ENCODE measurements around the gene SLK. TPM values are rescaled to one million over a fixed set of nuclear protein-coding genes. Genes with fewer than 3 reads are reported as not detected.

The SLK gene
- polyA plus RNA-seq, 1 of the 3 experiments (the other 2 are of a cell fraction): 4.0 TPM

GRCh38 chr10:103958996-103959395 is 7.9 kb upstream of the SLK start:
- Histone ChIP-seq H3F3A (replicated peaks; ENCODE audit: insufficient read depth) (peaks cover 4% of the 10 kb centered on the region), H3K4me3 (ENCODE audit: low read depth in 2 of 2, low read length in 1 of 2) (no peak overlapping the region), H3K27ac (ENCODE audit: low read depth in 2 of 2, low read length in 1 of 2) (no peak overlapping the region), H3K9ac (no peak overlapping the region), H3K79me2 (ENCODE audit: insufficient read depth) (no peaks in the 10 kb centered on the region), H3K9me3 (0 out of 2 replicates have a peak, but pooled peaks cover 5% of the 10 kb centered on the region), H3K4me2 (no peak overlapping the region), H4K20me1 (ENCODE audit: insufficient read depth) (no peaks in the 10 kb centered on the region), H2AFZ (ENCODE audit: low read depth) (no peak overlapping the region), H3K27me3 (ENCODE audit: insufficient read depth) (no peaks in the 10 kb centered on the region), H3K9me2 (no peaks in the 10 kb centered on the region; the same call in 1 of the 2 replicates), H3K36me3 (replicated peaks in 1 of 2; ENCODE audit: control insufficient read depth in 1 of 2, insufficient read depth in 2 of 2, low read length in 1 of 2) (no peaks in the 10 kb centered on the region), H3K4me1 (ENCODE audit: control insufficient read depth in 1 of 2, insufficient read depth in 2 of 2, low read depth in 1 of 2, low read length in 1 of 2) (no peaks in the 10 kb centered on the region)
- ChIA-PET POLR2A (no interaction called here), CTCF (no interaction called here)
- 92% methylated on average over 2 of the region's 2 CpGs for WGBS (ENCODE audit: low lambda C conversion rate)
- TF ChIP-seq RAD21 (IDR thresholded peaks at IDR 0.05; ENCODE audit: low read length) (no peak), RCOR1 (IDR thresholded peaks at IDR 0.05; ENCODE audit: low read length) (no peak), CTCF (IDR thresholded peaks at IDR 0.05) (no peak), USF2 (IDR thresholded peaks at IDR 0.05; ENCODE audit: borderline replicate concordance, low read depth, low read length) (no peak), RFX5 (IDR thresholded peaks at IDR 0.05; ENCODE audit: low read length) (no peak), SIN3A (IDR thresholded peaks at IDR 0.05; ENCODE audit: borderline replicate concordance, low read depth, low read length) (no peak)
- DNase-seq: no peak

GRCh38 chr10:103960103-103960502 is 6.8 kb upstream of the SLK start:
- Histone ChIP-seq H3K4me2 (no peak overlapping the region), H3K27me3 (ENCODE audit: insufficient read depth) (no peaks in the 10 kb centered on the region), H3K9me2 (no peaks in the 10 kb centered on the region), H3K4me1 (ENCODE audit: control insufficient read depth in 1 of 2, insufficient read depth in 2 of 2, low read depth in 1 of 2, low read length in 1 of 2) (no peaks in the 10 kb centered on the region), H3K27ac (ENCODE audit: low read depth in 2 of 2, low read length in 1 of 2) (no peak overlapping the region), H3K9me3 (no peaks in the 10 kb centered on the region), H3K79me2 (ENCODE audit: insufficient read depth) (no peaks in the 10 kb centered on the region), H3K36me3 (replicated peaks in 1 of 2; ENCODE audit: control insufficient read depth in 1 of 2, insufficient read depth in 2 of 2, low read length in 1 of 2) (no peaks in the 10 kb centered on the region), H3F3A (replicated peaks; ENCODE audit: insufficient read depth) (peaks cover 4% of the 10 kb centered on the region), H3K4me3 (ENCODE audit: low read depth in 2 of 2, low read length in 1 of 2) (no peak overlapping the region), H4K20me1 (ENCODE audit: insufficient read depth) (no peaks in the 10 kb centered on the region), H3K9ac (no peak overlapping the region), H2AFZ (ENCODE audit: low read depth) (no peak overlapping the region)
- no peak for DNase-seq
- ChIA-PET POLR2A (no interaction called here), CTCF (no interaction called here)
- WGBS (ENCODE audit: low lambda C conversion rate): 68% methylated on average over 3 of the region's 3 CpGs
- TF ChIP-seq MEF2A (IDR thresholded peaks at IDR 0.05; ENCODE audit: borderline replicate concordance, low read depth) (no peak), SIN3A (IDR thresholded peaks at IDR 0.05; ENCODE audit: borderline replicate concordance, low read depth, low read length) (no peak), MAX (IDR thresholded peaks at IDR 0.05; ENCODE audit: low read depth) (no peak), ELF1 (IDR thresholded peaks at IDR 0.05) (no peak)
